GM12865 (cell line): ENCODE results near the gene CCDC91.

ENCODE experiments used
- DNase-seq: peaks from one replicate; pipeline ENCODE4 v3.0.0; 2010; ENCODE audit warnings: low read depth
- H3K4me3 ChIP-seq: 2 replicates; pipeline ENCODE4 v1.5.1; 2011; ENCODE audit warnings: mild to moderate bottlenecking, low read depth, low read length, control low read depth
- TF ChIP-seq, protein P1 (sequence below): IDR thresholded peaks from 2 replicates; pipeline ENCODE4 v1.5.1; 2011; ENCODE audit warnings: low read length, control low read depth, low read depth, inconsistent platforms; ENCODE audit not compliant: insufficient read depth; ENCODE audit errors: missing control alignments

CCDC91 gene

DNA sequence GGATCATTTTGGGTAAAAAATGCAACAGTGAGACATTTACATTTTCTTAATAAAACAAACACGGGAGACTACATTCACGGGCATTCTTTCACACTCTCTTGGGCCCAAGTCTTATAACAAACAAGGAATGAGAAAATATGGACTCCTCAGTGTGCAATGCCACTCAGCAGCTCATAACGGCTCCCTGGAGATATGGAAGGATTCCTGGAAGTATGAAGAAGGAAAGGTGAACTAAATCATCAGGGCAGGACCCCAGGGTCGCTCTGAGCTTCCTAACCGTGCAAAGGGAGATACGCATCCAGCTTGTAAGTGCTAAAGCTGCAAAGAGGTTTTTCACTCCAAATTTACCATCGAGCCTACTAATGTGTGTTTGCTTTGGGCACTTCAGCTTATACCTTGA is 33.5 kb upstream of the CCDC91 start:
- TF ChIP-seq, protein P1, sequence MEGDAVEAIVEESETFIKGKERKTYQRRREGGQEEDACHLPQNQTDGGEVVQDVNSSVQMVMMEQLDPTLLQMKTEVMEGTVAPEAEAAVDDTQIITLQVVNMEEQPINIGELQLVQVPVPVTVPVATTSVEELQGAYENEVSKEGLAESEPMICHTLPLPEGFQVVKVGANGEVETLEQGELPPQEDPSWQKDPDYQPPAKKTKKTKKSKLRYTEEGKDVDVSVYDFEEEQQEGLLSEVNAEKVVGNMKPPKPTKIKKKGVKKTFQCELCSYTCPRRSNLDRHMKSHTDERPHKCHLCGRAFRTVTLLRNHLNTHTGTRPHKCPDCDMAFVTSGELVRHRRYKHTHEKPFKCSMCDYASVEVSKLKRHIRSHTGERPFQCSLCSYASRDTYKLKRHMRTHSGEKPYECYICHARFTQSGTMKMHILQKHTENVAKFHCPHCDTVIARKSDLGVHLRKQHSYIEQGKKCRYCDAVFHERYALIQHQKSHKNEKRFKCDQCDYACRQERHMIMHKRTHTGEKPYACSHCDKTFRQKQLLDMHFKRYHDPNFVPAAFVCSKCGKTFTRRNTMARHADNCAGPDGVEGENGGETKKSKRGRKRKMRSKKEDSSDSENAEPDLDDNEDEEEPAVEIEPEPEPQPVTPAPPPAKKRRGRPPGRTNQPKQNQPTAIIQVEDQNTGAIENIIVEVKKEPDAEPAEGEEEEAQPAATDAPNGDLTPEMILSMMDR, result no peak
- no peak for DNase-seq
- no peak overlapping the region for H3K4me3 ChIP-seq

DNA sequence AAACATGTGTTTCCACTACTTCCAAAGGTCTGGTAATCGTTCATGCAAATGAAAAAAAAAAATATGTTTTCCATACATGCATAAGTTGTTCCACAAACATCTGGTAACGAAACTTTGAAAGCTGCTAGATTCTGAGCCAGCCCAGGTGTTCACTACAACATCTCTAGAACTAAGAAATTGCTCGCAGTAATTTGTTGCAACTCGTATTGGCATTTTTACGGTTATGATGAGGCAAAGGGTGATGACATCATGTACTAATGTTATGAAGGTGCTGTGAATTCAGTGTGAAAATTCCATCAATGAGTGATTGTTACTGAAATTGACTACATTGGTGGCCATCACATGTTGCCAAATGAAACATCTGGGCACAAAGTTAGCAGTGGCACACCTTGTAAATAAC is 31.9 kb upstream of the CCDC91 start:
- TF ChIP-seq, protein P1, result no peak
- no peak overlapping the region for H3K4me3 ChIP-seq
- DNase-seq, result no peak

DNA sequence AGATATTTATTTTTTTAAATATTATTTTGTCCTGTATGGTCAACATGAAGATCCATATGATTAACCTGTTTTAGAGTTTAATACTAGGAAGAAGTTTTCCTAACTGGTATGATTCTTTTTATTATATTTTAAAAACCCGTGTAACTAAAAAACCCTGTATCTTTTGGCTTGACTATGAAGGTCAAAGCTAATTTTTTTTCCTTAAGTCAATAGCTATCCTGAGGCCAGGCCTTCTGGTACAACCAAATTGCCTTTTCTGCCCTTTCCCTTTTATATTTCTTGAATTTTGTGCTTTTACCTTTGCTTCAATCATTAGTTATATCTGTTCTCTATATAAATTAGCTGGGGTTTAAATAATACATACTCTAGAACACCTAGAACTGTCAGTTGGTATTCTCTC is 30.6 kb upstream of the CCDC91 start:
- DNase-seq, result no peak
- TF ChIP-seq, protein P1, result no peak
- H3K4me3 ChIP-seq, result no peak overlapping the region

DNA sequence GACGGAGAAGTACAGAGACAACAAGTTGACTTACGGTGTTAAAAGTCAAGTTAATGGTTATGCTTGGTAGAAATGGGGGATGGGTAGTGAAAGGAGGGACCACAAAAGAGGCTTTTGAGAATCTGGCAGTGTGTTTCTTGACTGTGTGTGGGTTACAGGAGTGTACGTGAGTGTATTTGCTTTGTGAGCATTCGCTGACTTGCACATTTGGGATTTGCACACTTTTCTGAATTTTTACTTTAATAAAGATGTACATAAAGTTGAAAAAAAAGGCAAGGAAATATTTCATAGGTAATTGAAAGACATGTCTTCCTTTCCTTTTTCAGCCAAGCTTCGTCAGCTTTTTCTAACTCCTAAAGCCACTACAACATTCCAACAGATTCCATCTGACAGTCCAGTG is 28.6 kb upstream of the CCDC91 start:
- no peak for DNase-seq
- TF ChIP-seq, protein P1, result no peak
- no peak overlapping the region for H3K4me3 ChIP-seq

DNA sequence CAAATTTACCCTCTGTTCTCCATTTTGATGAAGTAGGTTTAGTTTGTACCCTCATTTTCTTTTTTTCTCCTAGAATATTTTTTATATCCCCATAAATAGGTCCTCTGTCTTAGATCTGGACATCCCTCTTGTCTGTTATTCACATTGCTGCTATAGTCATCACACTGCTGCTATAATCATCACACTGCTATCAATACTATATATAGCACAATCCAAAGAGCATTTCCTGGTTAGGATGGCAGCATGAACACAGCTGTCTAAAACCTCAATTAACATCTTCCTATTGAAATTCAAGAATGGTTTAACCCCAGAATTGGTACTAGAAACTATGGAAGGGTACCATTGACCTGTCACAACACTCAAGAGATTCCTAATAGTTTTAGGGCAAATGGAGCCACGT is 27.6 kb upstream of the CCDC91 start:
- no peak overlapping the region for H3K4me3 ChIP-seq
- no peak for DNase-seq
- TF ChIP-seq, protein P1, result no peak

DNA sequence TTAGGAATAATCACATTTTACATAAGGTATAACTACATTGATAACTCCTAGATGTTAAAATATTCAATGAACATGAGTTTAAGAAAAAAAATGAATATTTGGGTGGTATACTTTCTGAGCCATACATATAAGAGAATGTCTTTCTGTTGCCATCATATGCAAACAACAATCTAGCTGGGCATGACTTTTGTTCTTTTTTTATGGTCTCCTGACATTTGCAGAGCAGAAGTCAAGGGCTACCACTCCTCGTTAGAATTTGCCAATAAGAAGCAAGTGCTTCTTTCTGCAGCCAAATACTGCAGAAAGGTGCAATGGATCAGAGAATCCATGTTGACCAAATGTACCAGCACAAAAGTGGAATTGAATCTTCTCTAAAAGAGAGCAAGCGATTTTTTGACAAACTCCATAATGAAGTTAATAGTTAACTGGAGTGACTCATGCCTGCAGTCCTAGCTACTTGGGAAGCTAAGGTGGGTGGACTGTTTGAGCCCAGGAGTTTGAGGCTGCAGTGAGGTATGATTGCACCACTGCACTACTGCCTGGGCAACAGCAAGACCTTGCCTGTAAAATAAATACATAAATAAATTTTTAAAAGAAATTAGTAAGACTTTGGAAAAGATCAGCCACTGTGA is 25.5 kb upstream of the CCDC91 start:
- TF ChIP-seq, protein P1, result no peak
- H3K4me3 ChIP-seq, result no peak overlapping the region
- DNase-seq, result no peak

DNA sequence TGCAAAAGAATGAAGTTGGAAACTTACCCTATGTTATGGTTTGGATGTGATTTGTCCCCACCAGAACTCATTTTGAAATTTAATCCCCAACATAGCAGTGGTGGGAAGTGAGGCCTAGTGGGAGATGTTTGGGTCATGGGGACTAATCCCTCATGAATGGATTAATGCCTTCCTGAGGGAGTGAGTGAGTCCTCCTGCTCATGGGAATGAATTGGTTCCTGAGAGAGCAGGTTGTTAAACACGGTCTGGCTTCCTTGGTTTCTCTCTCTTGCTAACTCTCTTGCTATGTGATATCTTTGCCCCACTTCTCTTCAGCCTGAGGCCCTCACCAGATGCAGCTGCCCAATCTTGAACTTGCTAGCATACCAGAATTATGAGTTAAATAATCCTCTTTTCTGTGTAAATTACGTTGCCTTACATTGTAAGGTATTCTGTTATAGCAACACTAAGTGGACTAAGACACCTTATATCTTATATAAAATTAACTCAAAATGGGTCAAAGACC is 22.2 kb upstream of the CCDC91 start:
- no peak for DNase-seq
- no peak overlapping the region for H3K4me3 ChIP-seq
- TF ChIP-seq, protein P1, result no peak
